ENCODE data around the gene TTC6.

DNA sequence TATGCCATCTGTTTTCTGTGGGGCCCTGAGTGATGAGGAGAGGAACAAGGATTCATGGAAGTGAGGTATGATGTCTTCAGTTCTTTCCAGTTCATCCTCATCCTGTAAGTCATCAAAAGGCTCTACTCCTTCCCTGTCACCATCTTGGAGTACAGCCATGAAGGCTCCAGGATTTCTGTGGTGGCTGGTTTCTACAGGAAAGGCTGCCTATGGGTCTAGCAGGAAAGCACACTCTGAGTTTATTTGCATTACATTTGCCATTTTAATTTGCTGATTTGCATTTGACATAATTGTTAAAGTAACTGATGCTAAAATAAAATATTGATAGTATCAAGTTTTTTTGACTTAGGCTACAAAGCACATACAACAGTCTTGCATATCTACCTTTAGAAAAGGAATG is 11.2 kb downstream of the TTC6 start:
- TF ChIP-seq, protein P1, sequence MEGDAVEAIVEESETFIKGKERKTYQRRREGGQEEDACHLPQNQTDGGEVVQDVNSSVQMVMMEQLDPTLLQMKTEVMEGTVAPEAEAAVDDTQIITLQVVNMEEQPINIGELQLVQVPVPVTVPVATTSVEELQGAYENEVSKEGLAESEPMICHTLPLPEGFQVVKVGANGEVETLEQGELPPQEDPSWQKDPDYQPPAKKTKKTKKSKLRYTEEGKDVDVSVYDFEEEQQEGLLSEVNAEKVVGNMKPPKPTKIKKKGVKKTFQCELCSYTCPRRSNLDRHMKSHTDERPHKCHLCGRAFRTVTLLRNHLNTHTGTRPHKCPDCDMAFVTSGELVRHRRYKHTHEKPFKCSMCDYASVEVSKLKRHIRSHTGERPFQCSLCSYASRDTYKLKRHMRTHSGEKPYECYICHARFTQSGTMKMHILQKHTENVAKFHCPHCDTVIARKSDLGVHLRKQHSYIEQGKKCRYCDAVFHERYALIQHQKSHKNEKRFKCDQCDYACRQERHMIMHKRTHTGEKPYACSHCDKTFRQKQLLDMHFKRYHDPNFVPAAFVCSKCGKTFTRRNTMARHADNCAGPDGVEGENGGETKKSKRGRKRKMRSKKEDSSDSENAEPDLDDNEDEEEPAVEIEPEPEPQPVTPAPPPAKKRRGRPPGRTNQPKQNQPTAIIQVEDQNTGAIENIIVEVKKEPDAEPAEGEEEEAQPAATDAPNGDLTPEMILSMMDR (IDR thresholded peaks at IDR 0.05), result no peak
- no peak for TF ChIP-seq POLR2A (IDR thresholded peaks at IDR 0.05)
